HuH-7 (cell line): ENCODE data around the gene NR5A1.

Experiments
- DNase-seq: peaks from one replicate; pipeline ENCODE4 v3.0.0; 2011; ENCODE audit warnings: low spot score

The NR5A1 gene

GRCh38 chr9:124457887-124458431, 49.2 kb downstream of the NR5A1 start:
- DNase-seq, result no peak

DNA sequence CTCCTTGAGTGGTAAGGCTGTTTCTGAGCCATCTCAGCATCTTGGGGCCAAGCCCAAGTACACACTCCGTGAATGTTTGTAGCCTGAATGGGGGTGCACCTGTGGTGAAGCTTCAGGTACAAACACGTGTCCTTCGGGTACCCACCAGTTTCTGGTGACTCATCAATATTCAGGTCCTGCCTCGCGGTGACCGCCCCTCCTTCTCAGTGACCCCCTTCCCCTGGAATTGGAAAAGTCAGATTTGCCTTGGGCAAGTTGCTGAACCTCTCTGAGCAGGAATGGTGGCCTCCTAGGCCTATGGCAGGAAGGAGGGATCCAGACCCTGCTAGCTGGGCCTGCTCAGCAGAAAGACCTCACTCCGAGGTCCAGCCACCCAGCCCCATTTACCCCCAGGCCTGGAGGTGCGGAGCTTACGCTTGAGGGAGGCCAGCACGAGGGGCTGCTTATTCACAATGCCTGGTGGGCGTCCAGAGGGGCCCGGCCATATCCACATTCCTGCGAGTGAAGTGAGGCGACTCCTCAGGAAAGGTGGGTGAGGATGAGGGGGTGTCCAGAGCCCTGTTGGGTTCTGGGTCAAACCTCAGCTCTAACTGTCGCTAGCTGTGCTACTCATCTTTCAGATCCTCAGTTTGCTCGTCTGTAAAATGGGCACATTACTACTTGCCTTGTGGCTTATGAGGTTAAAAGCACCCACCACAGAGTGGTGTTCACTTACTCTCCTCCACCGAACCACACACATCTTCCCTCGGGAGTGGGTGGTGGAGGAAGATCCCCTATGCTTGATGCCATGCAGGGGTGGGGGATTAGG, 49.9 kb downstream of the NR5A1 start:
- DNase-seq, result no peak

DNA sequence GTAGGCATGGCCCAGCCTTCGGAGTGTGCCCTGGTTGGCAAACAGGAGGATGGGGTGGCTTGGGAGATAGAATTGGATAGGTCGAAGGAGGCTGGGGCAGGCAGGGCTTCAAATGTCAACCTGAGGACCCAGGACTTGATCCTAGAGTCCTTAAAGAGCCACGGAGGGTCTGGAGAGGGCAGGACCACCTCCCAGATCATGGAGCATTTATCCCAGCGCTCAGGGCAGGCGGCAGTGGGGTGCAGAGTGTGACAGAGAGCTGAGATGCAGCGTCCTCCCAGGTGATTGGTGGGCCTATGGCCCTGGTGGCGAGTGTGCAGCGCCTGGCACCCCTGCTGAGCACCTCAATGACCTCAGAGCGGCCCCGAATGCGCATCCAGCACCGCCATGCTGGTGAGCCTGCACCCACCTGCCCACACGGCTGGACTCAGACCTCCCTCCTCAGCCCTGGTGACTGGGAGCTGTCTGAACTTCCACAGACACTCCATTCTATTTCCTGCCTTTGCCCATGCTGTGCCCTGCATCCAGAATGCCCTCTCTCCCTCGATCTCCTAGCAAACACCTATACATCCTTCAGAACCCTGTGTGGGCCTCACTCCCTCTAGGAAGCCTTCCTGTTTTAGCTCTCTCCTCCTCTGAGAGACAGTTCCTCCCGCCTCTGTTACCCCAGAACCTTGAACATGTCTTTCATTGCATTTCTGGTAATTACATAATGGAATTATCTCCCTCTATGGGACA, 50.7 kb downstream of the NR5A1 start:
- no peak for DNase-seq

- DNase-seq, result no peak
Observed at GRCh38 chr9:124455820-124456219, 51.4 kb downstream of the NR5A1 start.

GRCh38 chr9:124454791-124455443, 52.3 kb downstream of the NR5A1 start:
- no peak for DNase-seq

- DNase-seq, result no peak
Observed at GRCh38 chr9:124454296-124454695, 52.9 kb downstream of the NR5A1 start.

DNA sequence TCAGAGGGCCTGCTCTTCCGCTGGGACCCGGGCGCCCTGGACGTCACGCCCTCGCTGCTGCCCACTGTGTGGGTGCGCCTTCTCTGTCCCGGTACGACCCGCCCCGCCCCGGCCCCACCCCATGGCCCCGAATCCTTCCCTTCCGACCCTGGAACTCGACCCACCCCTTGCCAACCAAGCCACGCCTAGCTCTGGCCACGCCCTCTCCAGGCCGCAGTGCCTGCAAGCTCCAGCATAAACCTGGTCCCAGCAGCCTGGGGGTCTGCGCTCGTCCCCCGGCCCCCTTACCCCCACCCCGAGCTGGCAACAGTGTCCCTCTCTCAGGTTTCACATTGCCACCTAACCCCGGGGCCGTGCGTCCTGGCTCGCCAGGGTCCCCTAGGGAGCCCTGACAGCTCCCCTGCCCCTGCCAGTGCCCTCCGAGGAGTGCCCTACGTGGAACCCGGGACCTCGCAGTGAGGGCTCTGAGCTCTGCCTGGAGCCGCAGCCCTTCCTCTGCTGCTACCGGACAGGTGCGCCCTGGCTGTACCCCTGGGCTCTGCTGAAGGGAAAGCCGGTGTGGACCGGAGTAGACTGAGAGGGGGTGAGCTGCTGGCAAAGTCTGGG, 53.5 kb downstream of the NR5A1 start:
- DNase-seq, result no peak

DNA sequence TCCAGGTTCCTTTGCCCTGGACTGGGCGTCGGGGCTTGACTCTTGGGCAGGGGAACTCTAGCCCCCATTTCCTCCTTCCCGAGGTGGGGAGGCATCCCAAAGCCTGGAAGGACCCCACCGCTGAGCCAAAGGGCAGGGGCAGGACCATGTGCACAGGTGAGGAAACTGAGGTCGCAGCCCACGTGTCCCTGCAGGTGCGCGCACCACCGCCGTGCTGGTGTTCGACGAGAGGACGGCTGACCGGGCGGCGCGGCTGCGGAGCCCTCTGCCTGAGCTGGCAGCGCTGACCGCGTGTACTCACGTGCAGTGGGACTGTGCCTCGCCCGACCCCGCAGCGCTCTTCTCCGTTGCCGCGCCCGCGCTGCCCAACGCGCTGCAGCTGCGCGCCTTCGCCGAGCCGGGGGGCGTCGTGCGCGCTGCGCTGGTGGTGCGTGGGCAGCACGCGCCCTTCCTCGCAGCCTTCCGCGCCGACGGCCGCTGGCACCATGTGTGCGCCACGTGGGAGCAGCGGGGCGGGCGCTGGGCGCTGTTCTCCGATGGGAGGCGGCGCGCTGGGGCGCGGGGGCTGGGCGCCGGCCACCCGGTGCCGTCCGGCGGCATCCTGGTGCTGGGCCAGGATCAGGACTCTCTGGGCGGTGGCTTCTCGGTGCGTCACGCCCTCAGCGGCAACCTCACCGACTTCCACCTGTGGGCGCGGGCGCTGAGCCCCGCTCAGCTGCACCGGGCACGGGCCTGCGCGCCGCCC, 54.2 kb downstream of the NR5A1 start:
- DNase-seq, result no peak

DNA sequence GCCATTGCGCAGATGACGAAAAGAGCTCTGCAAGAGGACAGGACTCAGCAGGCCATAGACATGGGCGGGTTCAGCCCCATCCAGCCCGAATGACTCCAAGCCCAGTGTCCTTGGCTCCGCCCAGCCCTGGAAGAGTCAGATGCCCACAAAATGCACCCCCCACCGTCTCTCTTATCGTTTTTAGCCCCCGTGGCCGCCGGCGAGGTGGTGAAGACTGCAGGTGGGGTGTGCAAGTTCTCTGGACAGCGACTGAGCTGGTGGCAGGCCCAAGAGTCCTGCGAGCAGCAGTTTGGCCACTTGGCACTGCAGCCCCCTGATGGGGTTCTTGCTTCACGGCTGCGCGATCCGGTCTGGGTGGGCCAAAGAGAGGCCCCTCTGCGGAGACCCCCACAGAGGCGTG, 54.9 kb downstream of the NR5A1 start:
- no peak for DNase-seq

GRCh38 chr9:124450931-124451661, 56.1 kb downstream of the NR5A1 start:
- no peak for DNase-seq

GRCh38 chr9:124450241-124450924, 56.8 kb downstream of the NR5A1 start, which contains the start of gene ADGRD2:
Gene ADGRD2 (plus strand): TSS chr9:124450451. CDS start chr9:124451667, 1,216 bp downstream.
- no peak for DNase-seq

DNA sequence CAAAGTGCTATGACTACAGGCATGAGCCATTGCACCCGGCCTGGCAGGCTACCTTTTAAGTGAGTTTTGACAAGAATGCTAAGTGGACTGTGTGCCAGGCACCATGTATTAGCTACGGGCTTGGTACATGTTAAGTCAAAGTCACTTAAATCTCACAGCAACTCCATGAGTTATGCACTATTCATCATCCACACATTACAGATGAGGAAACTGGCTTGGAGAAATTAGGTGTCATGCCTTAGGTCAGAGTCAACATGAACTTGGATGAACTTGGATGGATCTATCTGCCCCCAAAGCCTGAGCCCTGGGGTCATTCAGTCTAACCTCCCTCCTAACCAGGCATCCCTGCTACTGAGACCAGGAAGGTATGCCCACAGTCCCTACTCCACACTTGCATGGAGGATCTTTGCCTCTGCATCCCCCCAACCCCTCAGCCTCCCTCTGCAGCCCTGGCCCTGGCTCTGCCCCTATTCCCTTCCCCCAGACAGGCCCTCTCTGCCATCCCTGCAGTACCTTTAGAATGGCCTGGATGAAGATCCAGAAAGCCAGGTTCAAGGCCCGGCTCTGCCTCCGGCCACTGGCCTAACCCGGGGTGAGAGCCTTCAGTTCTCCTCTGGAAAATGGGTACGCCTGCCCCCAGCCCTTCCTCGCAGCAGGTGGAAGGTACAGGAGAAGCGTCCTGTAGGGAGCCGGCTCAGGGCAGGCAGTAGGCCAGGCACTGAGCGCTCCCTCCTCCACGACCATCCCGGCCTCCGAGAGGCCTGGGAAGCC, 57.6 kb downstream of the NR5A1 start:
- no peak for DNase-seq

GRCh38 chr9:124448019-124448418, 59.2 kb downstream of the NR5A1 start:
- no peak for DNase-seq

DNA sequence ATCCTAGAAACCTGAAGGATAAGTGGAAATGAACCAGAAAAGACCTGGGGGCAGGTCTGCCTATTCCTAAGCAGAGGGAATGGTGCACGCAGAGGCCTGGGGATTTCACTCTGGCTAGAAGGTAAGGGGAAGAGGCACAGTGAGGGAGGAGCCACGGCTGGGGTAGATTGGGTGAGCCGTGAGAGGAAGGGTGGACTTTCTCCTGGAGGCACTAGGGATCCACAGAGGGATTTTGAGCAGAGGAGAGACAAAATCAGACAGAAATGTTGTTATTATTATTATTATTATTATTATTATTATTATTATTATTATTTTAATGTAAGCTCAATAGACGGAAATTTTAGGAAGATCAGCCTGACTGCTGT, 59.9 kb downstream of the NR5A1 start:
- no peak for DNase-seq

- DNase-seq, result no peak
Observed at GRCh38 chr9:124444166-124444565, 63.0 kb downstream of the NR5A1 start.

- no peak for DNase-seq
Observed at GRCh38 chr9:124443625-124444024, 63.6 kb downstream of the NR5A1 start.

GRCh38 chr9:124442826-124443225, 64.4 kb downstream of the NR5A1 start:
- DNase-seq, result no peak

GRCh38 chr9:124442379-124442778, 64.8 kb downstream of the NR5A1 start:
- DNase-seq, result no peak

- DNase-seq, result no peak
Observed at GRCh38 chr9:124441291-124441690, 65.9 kb downstream of the NR5A1 start.
